NCI-H2081 treated with DMSO at 0.1 percent for 48 hours (cell line): ENCODE results near the gene PRR9.

Experiments used
- DNase-seq: peaks from one replicate; lab custom pipeline; 2025; lab: John Stamatoyannopoulos, UW

PRR9 gene

DNA sequence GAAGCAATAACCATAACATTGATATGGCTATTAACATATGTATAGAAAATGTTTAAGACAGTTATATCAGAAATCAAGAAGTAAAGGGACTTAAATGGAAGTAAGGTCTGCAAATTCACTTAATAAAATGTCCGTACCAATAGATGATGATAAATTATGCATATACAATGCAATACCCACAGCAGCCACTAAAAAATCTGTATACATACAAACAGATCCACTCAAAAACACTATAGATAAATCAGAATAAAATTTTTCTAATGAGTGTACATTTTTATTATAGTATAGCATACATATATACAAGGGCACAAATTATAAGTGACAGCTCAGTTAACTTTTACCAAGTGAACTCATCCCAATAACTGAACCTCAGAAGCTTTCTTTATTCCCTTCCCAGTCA lies 48.1 kb downstream of the PRR9 start:
- no peak for DNase-seq
